H9 (cell line): Measurements from ENCODE around the gene CCDC137. TPM values are rescaled to one million over a fixed set of nuclear protein-coding genes. Genes with fewer than 3 reads are reported as not detected.

Experiments used
- DNase-seq: peaks from one replicate; pipeline ENCODE4 v3.0.0-alpha.2; 2017
- H2AFZ ChIP-seq: one replicate; pipeline ENCODE4 v1.6.1; 2013; ENCODE audit warnings: mild to moderate bottlenecking, low read length, control low read depth, moderate library complexity
- H2AK5ac ChIP-seq: 2 replicates; pipeline ENCODE4 v1.6.1; 2013; ENCODE audit warnings: low read length, control low read depth, mixed read lengths; ENCODE audit not compliant: insufficient read length
- H2BK120ac ChIP-seq: one replicate; pipeline ENCODE4 v1.6.1; 2013; ENCODE audit warnings: low read depth, mild to moderate bottlenecking, low read length, control low read depth, inconsistent platforms; ENCODE audit not compliant: poor library complexity, severe bottlenecking
- H2BK12ac ChIP-seq: 2 replicates; pipeline ENCODE4 v1.6.1; 2013; ENCODE audit warnings: low read length, control low read depth, mixed read lengths, low read depth; ENCODE audit not compliant: insufficient read length
- H2BK15ac ChIP-seq: 2 replicates; pipeline ENCODE4 v1.6.1; 2013; ENCODE audit warnings: low read depth, low read length, control low read depth
- H2BK20ac ChIP-seq: one replicate; pipeline ENCODE4 v1.6.1; 2013; ENCODE audit warnings: low read depth, mild to moderate bottlenecking, low read length, control low read depth, inconsistent platforms; ENCODE audit not compliant: poor library complexity, severe bottlenecking
- H2BK5ac ChIP-seq: 2 replicates; pipeline ENCODE4 v1.6.1; 2013; ENCODE audit warnings: low read length, control low read depth, mixed read lengths; ENCODE audit not compliant: insufficient read length
- H3K14ac ChIP-seq: 2 replicates; pipeline ENCODE4 v1.6.1; 2013; ENCODE audit warnings: low read length, control low read depth; ENCODE audit not compliant: insufficient read depth
- H3K18ac ChIP-seq: 2 replicates; pipeline ENCODE4 v1.6.1; 2013; ENCODE audit warnings: low read depth, mild to moderate bottlenecking, mixed read lengths, low read length, control low read depth; ENCODE audit not compliant: insufficient read length
- H3K23ac ChIP-seq: 2 replicates; pipeline ENCODE4 v1.6.1; 2013; ENCODE audit warnings: low read length, control low read depth, mixed read lengths, low read depth; ENCODE audit not compliant: insufficient read length
- H3K23me2 ChIP-seq: 2 replicates; pipeline ENCODE4 v1.6.1; 2013; ENCODE audit warnings: low read depth, mild to moderate bottlenecking, mixed read lengths, low read length, control low read depth; ENCODE audit not compliant: insufficient read length, poor library complexity, severe bottlenecking
- H3K27ac ChIP-seq: 2 replicates; pipeline ENCODE4 v1.5.1; 2013; ENCODE audit warnings: low read length, control low read depth, mixed read lengths, low read depth; ENCODE audit not compliant: insufficient read length
- H3K27me3 ChIP-seq: 2 replicates; pipeline ENCODE4 v1.6.1; 2013; ENCODE audit warnings: low read length, control low read depth, inconsistent platforms; ENCODE audit not compliant: insufficient read depth
- H3K4ac ChIP-seq: 2 replicates; pipeline ENCODE4 v1.6.1; 2013; ENCODE audit warnings: low read depth, mild to moderate bottlenecking, control low read depth, inconsistent platforms, low read length, moderate library complexity
- H3K4me1 ChIP-seq: 2 replicates; pipeline ENCODE4 v1.6.1; 2013; ENCODE audit warnings: low read length, control low read depth, inconsistent platforms; ENCODE audit not compliant: insufficient read depth
- H3K4me2 ChIP-seq: 2 replicates; pipeline ENCODE4 v1.6.1; 2013; ENCODE audit warnings: low read length, control low read depth, mixed read lengths; ENCODE audit not compliant: insufficient read length, insufficient read depth
- H3K56ac ChIP-seq: 2 replicates; pipeline ENCODE4 v1.6.1; 2013; ENCODE audit warnings: low read depth, mild to moderate bottlenecking, mixed read lengths, low read length, control low read depth; ENCODE audit not compliant: insufficient read length
- H3K79me1 ChIP-seq: 2 replicates; pipeline ENCODE4 v1.6.1; 2013; ENCODE audit warnings: low read depth, mild to moderate bottlenecking, moderate library complexity, low read length, control low read depth, inconsistent platforms; ENCODE audit not compliant: insufficient read depth, poor library complexity, severe bottlenecking
- H3K79me2 ChIP-seq: 2 replicates; pipeline ENCODE4 v1.6.1; 2013; ENCODE audit warnings: low read length, control low read depth, inconsistent platforms; ENCODE audit not compliant: insufficient read depth
- H3K9ac ChIP-seq: 2 replicates; pipeline ENCODE4 v1.6.1; 2013; ENCODE audit warnings: low read length, control low read depth, mixed read lengths; ENCODE audit not compliant: insufficient read length; ENCODE audit errors: extremely low read depth
- H3K9me3 ChIP-seq: one replicate; pipeline ENCODE4 v1.6.1; 2013; ENCODE audit warnings: low read depth, low read length, inconsistent platforms; ENCODE audit not compliant: control insufficient read depth
- H3T11ph ChIP-seq: one replicate; pipeline ENCODE4 v1.6.1; 2013; ENCODE audit warnings: mild to moderate bottlenecking, low read length, control low read depth, inconsistent platforms
- H4K20me1 ChIP-seq: one replicate; pipeline ENCODE4 v1.6.1; 2013; ENCODE audit not compliant: control insufficient read depth, insufficient read length, insufficient read depth
- H4K5ac ChIP-seq: 2 replicates; pipeline ENCODE4 v1.6.1; 2013; ENCODE audit warnings: low read depth, mild to moderate bottlenecking, mixed read lengths, low read length, control low read depth; ENCODE audit not compliant: insufficient read length
- H4K8ac ChIP-seq: replicated peaks from 2 replicates; pipeline ENCODE4 v1.6.1; 2013; ENCODE audit warnings: low read length, control low read depth, mixed read lengths, low read depth; ENCODE audit not compliant: insufficient read length
- H4K91ac ChIP-seq: 2 replicates; pipeline ENCODE4 v1.6.1; 2013; ENCODE audit warnings: low read depth, mild to moderate bottlenecking, moderate library complexity, mixed read lengths, low read length, control low read depth; ENCODE audit not compliant: insufficient read length
- H3K27ac Mint-ChIP-seq, 3 experiments: 2 replicates in 2 of 3; 3 replicates in 1 of 3; pipeline ENCODE4 v1.8.0; 2020 to 2021; ENCODE audit warnings: mixed read lengths in 3 of 3, mild to moderate bottlenecking in 1 of 3, moderate library complexity in 1 of 3
- H3K27me3 Mint-ChIP-seq: 2 replicates; pipeline ENCODE4 v1.8.0; 2021; ENCODE audit warnings: low read depth, mild to moderate bottlenecking, moderate library complexity, mixed read lengths
- H3K36me3 Mint-ChIP-seq, 3 experiments: 2 replicates in 2 of 3; 3 replicates in 1 of 3; pipeline ENCODE4 v1.8.0; 2020 to 2021; ENCODE audit warnings: low read depth in 3 of 3, mixed read lengths in 3 of 3; ENCODE audit not compliant: insufficient read depth in 1 of 3
- H3K4me1 Mint-ChIP-seq, 2 experiments: 2 replicates each; pipeline ENCODE4 v1.8.0; 2020; ENCODE audit warnings: mixed read lengths in 2 of 2
- H3K4me3 Mint-ChIP-seq, 2 experiments: 2 replicates in 1 of 2; 3 replicates in 1 of 2; pipeline ENCODE4 v1.8.0; 2020 to 2021; ENCODE audit warnings: mild to moderate bottlenecking in 2 of 2, mixed read lengths in 2 of 2, moderate library complexity in 1 of 2
- H3K9me3 Mint-ChIP-seq, 2 experiments: 2 replicates in 1 of 2; 3 replicates in 1 of 2; pipeline ENCODE4 v1.8.0; 2020; ENCODE audit warnings: mild to moderate bottlenecking in 2 of 2, mixed read lengths in 2 of 2, moderate library complexity in 1 of 2
- WGBS: extraction: QIAGEN DNeasy Blood & Tissue Kit; methylation state at CpG from one replicate; pipeline ENCODE4 v1.1.7; 2013; ENCODE audit warnings: missing lambda C conversion rate, low lambda C conversion rate, mixed read lengths; ENCODE audit not compliant: insufficient read length; ENCODE audit errors: extremely low coverage; 5-methylcytosine and 5-hydroxymethylcytosine counted together
- total RNA-seq: library from RNA; stranded (reverse); gene quantifications from 2 replicates; pipeline ENCODE4 v1.2.1, GENCODE V29; 2021
- TF ChIP-seq, protein P1 (sequence below): fragments of 200-600 bp; sonication (generic); conservative IDR thresholded peaks from 3 replicates; pipeline ENCODE4 v1.8.0; 2021; ENCODE audit warnings: antibody characterized with exemption, mild to moderate bottlenecking

CCDC137 gene
- total RNA-seq, 1 experiment from 2014 or later, result 60.8 TPM

DNA sequence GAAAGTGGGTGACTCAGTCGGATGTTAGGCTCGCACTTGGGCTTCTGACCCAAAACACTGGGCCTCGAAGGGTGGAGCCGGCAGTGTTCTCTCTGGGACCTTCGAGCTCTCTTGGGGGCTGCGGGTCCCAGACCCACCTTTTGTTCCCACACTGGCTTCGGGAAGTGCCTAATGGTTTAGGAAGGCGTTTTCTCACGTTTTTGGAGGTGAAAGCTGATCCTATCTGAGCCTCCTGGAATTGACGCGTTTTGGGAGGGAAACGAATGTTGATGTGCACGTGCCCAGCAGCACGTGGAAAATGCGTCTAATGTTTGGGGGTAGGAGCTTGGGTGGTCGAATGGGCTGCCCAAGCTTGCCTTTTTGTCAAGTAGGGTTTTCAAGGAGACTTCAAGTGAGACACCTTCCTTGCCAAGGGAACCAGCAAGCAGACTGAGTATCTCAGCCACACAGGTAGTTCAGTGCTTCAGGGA, 17.9 kb downstream of the CCDC137 start:
- no peaks in the 10 kb centered on the region for H3K4me1 ChIP-seq
- H3K27ac Mint-ChIP-seq, result peak overlapping the region; percentile 26 to 87 (median 77); a peak in 4 of 7 replicates
- H3K23me2 ChIP-seq, result peaks cover 10% of the 10 kb centered on the region
- H3K4me1 Mint-ChIP-seq, result peaks cover 14 to 20% of the 10 kb centered on the region in 2 experiments
- H3K56ac ChIP-seq, result no peak overlapping the region
- H3T11ph ChIP-seq, result no peak overlapping the region
- no peak overlapping the region for H2BK12ac ChIP-seq
- H3K18ac ChIP-seq, result no peak overlapping the region
- no peak overlapping the region for H2BK15ac ChIP-seq
- peaks cover 8% of the 10 kb centered on the region for H3K79me1 ChIP-seq
- no CpG with 5 or more reads among the region's 16 CpGs for WGBS
- H3K9me3 ChIP-seq, result no peaks in the 10 kb centered on the region
- H3K4ac ChIP-seq, result no peak overlapping the region
- peaks cover 11% of the 10 kb centered on the region; the same call in 1 of the 2 replicates for H3K79me2 ChIP-seq
- no peaks in the 10 kb centered on the region for H3K27me3 Mint-ChIP-seq
- no peak overlapping the region for H3K27ac ChIP-seq
- H3K36me3 Mint-ChIP-seq, result peaks cover 22 to 49% (median 44%) of the 10 kb centered on the region in 3 experiments
- H2AK5ac ChIP-seq, result no peak overlapping the region
- H3K9me3 Mint-ChIP-seq, result no peaks in the 10 kb centered on the region
- peak overlapping the region; percentile 53 for H3K9ac ChIP-seq
- peak overlapping the region; percentile 86 to 89 for H3K4me3 Mint-ChIP-seq
- no peak overlapping the region for H2AFZ ChIP-seq
- H3K23ac ChIP-seq, result no peak overlapping the region
- TF ChIP-seq, protein P1, sequence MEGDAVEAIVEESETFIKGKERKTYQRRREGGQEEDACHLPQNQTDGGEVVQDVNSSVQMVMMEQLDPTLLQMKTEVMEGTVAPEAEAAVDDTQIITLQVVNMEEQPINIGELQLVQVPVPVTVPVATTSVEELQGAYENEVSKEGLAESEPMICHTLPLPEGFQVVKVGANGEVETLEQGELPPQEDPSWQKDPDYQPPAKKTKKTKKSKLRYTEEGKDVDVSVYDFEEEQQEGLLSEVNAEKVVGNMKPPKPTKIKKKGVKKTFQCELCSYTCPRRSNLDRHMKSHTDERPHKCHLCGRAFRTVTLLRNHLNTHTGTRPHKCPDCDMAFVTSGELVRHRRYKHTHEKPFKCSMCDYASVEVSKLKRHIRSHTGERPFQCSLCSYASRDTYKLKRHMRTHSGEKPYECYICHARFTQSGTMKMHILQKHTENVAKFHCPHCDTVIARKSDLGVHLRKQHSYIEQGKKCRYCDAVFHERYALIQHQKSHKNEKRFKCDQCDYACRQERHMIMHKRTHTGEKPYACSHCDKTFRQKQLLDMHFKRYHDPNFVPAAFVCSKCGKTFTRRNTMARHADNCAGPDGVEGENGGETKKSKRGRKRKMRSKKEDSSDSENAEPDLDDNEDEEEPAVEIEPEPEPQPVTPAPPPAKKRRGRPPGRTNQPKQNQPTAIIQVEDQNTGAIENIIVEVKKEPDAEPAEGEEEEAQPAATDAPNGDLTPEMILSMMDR, result no peak
- H4K91ac ChIP-seq, result no peak overlapping the region
- no peaks in the 10 kb centered on the region for H3K27me3 ChIP-seq
- no peak overlapping the region for H3K14ac ChIP-seq
- H2BK20ac ChIP-seq, result no peak overlapping the region
- H4K8ac ChIP-seq, result no peak overlapping the region
- peak overlapping the region; percentile 92 for H3K4me2 ChIP-seq
- H4K20me1 ChIP-seq, result no peaks in the 10 kb centered on the region
- no peak overlapping the region for H4K5ac ChIP-seq
- no peak overlapping the region for H2BK5ac ChIP-seq
- no peak for DNase-seq
- H2BK120ac ChIP-seq, result no peak overlapping the region
